Neural progenitor cell (in vitro differentiated cells): Measurements from ENCODE around the gene HYAL3. TPM values are rescaled to one million over a fixed set of nuclear protein-coding genes. Genes with fewer than 3 reads are reported as not detected.

Source experiments
- DNase-seq: peaks from one replicate; pipeline ENCODE4 v3.0.0-alpha.2; 2016; ENCODE audit warnings: low spot score
- H2AFZ ChIP-seq: fragments of 200-600 bp; sonication (generic); replicated peaks from 2 replicates; pipeline ENCODE4 v1.6.1; 2016; ENCODE audit warnings: antibody characterized with exemption
- H3F3A ChIP-seq: fragments of 200-600 bp; sonication (generic); 2 replicates; pipeline ENCODE4 v1.6.1; 2016; ENCODE audit warnings: antibody characterized with exemption, low read depth
- H3K27ac ChIP-seq: fragments of 200-600 bp; sonication (generic); 2 replicates; pipeline ENCODE4 v1.5.1; 2016; ENCODE audit warnings: mild to moderate bottlenecking
- H3K27me3 ChIP-seq: fragments of 200-600 bp; sonication (generic); 2 replicates; pipeline ENCODE4 v1.6.1; 2016; ENCODE audit warnings: mild to moderate bottlenecking, moderate library complexity
- H3K36me3 ChIP-seq: fragments of 200-600 bp; sonication (generic); 2 replicates; pipeline ENCODE4 v1.5.1; 2016
- H3K4me1 ChIP-seq: fragments of 200-600 bp; sonication (generic); 2 replicates; pipeline ENCODE4 v1.6.1; 2016; ENCODE audit warnings: mixed run types
- H3K4me2 ChIP-seq: fragments of 200-600 bp; sonication (generic); 2 replicates; pipeline ENCODE4 v1.6.1; 2016
- H3K4me3 ChIP-seq: fragments of 200-600 bp; sonication (generic); 2 replicates; pipeline ENCODE4 v1.5.1; 2016
- H3K79me2 ChIP-seq: fragments of 200-600 bp; sonication (generic); 2 replicates; pipeline ENCODE4 v1.6.1; 2016; ENCODE audit warnings: low read depth
- H3K9ac ChIP-seq: fragments of 200-600 bp; sonication (generic); 2 replicates; pipeline ENCODE4 v1.6.1; 2016
- H3K9me3 ChIP-seq: fragments of 200-600 bp; sonication (generic); 2 replicates; pipeline ENCODE4 v1.5.1; 2016; ENCODE audit warnings: low read depth
- H4K20me1 ChIP-seq: fragments of 200-600 bp; sonication (generic); 2 replicates; pipeline ENCODE4 v1.6.1; 2016; ENCODE audit warnings: low read depth
- H3K27ac Mint-ChIP-seq: 3 replicates; pipeline ENCODE4 v1.8.0; 2021; ENCODE audit warnings: mixed read lengths
- H3K27me3 Mint-ChIP-seq: 2 replicates; pipeline ENCODE4 v1.8.0; 2022; ENCODE audit warnings: low read depth, mild to moderate bottlenecking, inconsistent platforms, moderate library complexity, mixed read lengths; ENCODE audit not compliant: insufficient read depth
- H3K36me3 Mint-ChIP-seq: 3 replicates; pipeline ENCODE4 v1.8.0; 2021; ENCODE audit warnings: mixed read lengths
- H3K4me1 Mint-ChIP-seq: 3 replicates; pipeline ENCODE4 v1.8.0; 2021; ENCODE audit warnings: mixed read lengths
- H3K4me3 Mint-ChIP-seq: 3 replicates; pipeline ENCODE4 v1.8.0; 2021; ENCODE audit warnings: mild to moderate bottlenecking, moderate library complexity, mixed read lengths
- H3K9me3 Mint-ChIP-seq: 3 replicates; pipeline ENCODE4 v1.8.0; 2020; ENCODE audit warnings: mixed read lengths
- CTCF ChIP-seq: fragments of 200-600 bp; sonication (generic); IDR thresholded peaks from 2 replicates; pipeline ENCODE4 v1.5.1; 2017; ENCODE audit warnings: antibody characterized with exemption, mild to moderate bottlenecking
- EZH2 ChIP-seq: fragments of 200-600 bp; sonication (generic); IDR thresholded peaks from 2 replicates; pipeline ENCODE4 v1.6.1; 2017; ENCODE audit warnings: antibody characterized with exemption, mild to moderate bottlenecking, moderate library complexity
- EZH2phosphoT487 ChIP-seq: fragments of 200-600 bp; sonication (generic); IDR thresholded peaks from 2 replicates; pipeline ENCODE4 v1.6.1; 2017; ENCODE audit warnings: antibody characterized with exemption
- total RNA-seq: library from RNA; depleted of rRNA; stranded (reverse); fragments of >200 nt; gene quantifications from 2 replicates; pipeline ENCODE4 v1.2.3, GENCODE V29; 2015; ENCODE audit warnings: low replicate concordance

Gene HYAL3
- total RNA-seq, 1 donor from 2014 or later, result 2.2 TPM

DNA sequence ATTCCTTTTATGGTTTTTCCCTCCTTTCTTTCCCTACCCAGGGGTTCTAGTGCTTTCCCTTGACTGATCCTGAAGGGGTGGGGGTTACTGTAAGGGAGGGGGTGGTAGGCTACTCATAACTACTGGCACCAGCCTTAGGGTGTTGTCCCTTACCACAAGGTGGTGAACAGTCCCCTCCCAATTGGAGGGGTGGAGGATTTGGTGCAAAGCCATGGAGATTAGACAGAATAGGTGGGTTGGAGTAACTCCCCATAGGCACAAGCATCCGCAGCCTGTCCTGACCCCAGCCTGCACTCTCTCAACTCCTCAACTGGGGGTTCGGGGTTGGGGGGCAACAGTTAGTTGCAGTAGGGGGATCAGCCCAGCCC lies 25.9 kb upstream of the HYAL3 start:
- Histone ChIP-seq H3K4me1 (peaks cover 24% of the 10 kb centered on the region), H3F3A (peaks cover 47% of the 10 kb centered on the region), H3K4me3 (no peak overlapping the region), H3K9me3 (no peaks in the 10 kb centered on the region), H3K36me3 (no peaks in the 10 kb centered on the region), H3K4me2 (no peak overlapping the region), H2AFZ (no peak overlapping the region), H3K9ac (no peak overlapping the region), H3K79me2 (peaks cover 24% of the 10 kb centered on the region), H3K27ac (no peak overlapping the region), H4K20me1 (peaks cover 20% of the 10 kb centered on the region), H3K27me3 (no peaks in the 10 kb centered on the region)
- Mint-ChIP-seq H3K27me3 (peaks cover 4% of the 10 kb centered on the region), H3K27ac (no peak overlapping the region), H3K36me3 (no peaks in the 10 kb centered on the region), H3K4me1 (peaks cover 42% of the 10 kb centered on the region), H3K9me3 (no peaks in the 10 kb centered on the region), H3K4me3 (peak overlapping the region; percentile 70)
- DNase-seq, result no peak
- TF ChIP-seq CTCF (no peak), EZH2 (no peak)

GRCh38 chr3:50324351-50325112 lies 25.3 kb upstream of the HYAL3 start:
- Histone ChIP-seq H3K4me3 (no peak overlapping the region), H3K79me2 (peaks cover 30% of the 10 kb centered on the region), H3K4me2 (no peak overlapping the region), H3K9me3 (no peaks in the 10 kb centered on the region), H4K20me1 (peaks cover 25% of the 10 kb centered on the region), H3K27me3 (no peaks in the 10 kb centered on the region), H2AFZ (no peak overlapping the region), H3K27ac (no peak overlapping the region), H3K9ac (no peak overlapping the region), H3F3A (peaks cover 48% of the 10 kb centered on the region), H3K36me3 (no peaks in the 10 kb centered on the region), H3K4me1 (peaks cover 29% of the 10 kb centered on the region)
- TF ChIP-seq EZH2phosphoT487 (no peak), CTCF (peak; percentile 84)
- Mint-ChIP-seq H3K4me1 (peaks cover 48% of the 10 kb centered on the region), H3K4me3 (peak overlapping the region; percentile 70), H3K9me3 (no peaks in the 10 kb centered on the region), H3K27me3 (peaks cover 4% of the 10 kb centered on the region), H3K27ac (no peak overlapping the region), H3K36me3 (peaks cover 4% of the 10 kb centered on the region)
- DNase-seq, result peak; percentile 92

GRCh38 chr3:50323614-50324199 lies 24.5 kb upstream of the HYAL3 start:
- Histone ChIP-seq H3K9ac (no peak overlapping the region), H3K4me3 (no peak overlapping the region), H3K4me1 (peaks cover 37% of the 10 kb centered on the region), H3K27me3 (no peaks in the 10 kb centered on the region), H2AFZ (no peak overlapping the region), H3F3A (peaks cover 40% of the 10 kb centered on the region), H3K36me3 (no peaks in the 10 kb centered on the region), H3K27ac (no peak overlapping the region), H3K79me2 (peaks cover 38% of the 10 kb centered on the region), H3K9me3 (no peaks in the 10 kb centered on the region), H4K20me1 (peaks cover 34% of the 10 kb centered on the region), H3K4me2 (no peak overlapping the region)
- Mint-ChIP-seq H3K36me3 (peaks cover 12% of the 10 kb centered on the region), H3K27me3 (peaks cover 4% of the 10 kb centered on the region), H3K9me3 (no peaks in the 10 kb centered on the region), H3K4me1 (peaks cover 55% of the 10 kb centered on the region), H3K4me3 (no peak overlapping the region), H3K27ac (no peak overlapping the region)
- DNase-seq, result no peak
- TF ChIP-seq EZH2, result no peak
- no peak for TF ChIP-seq EZH2phosphoT487
- TF ChIP-seq CTCF, result no peak
